ENCODE data around the gene TTLL3.

Gene TTLL3

DNA sequence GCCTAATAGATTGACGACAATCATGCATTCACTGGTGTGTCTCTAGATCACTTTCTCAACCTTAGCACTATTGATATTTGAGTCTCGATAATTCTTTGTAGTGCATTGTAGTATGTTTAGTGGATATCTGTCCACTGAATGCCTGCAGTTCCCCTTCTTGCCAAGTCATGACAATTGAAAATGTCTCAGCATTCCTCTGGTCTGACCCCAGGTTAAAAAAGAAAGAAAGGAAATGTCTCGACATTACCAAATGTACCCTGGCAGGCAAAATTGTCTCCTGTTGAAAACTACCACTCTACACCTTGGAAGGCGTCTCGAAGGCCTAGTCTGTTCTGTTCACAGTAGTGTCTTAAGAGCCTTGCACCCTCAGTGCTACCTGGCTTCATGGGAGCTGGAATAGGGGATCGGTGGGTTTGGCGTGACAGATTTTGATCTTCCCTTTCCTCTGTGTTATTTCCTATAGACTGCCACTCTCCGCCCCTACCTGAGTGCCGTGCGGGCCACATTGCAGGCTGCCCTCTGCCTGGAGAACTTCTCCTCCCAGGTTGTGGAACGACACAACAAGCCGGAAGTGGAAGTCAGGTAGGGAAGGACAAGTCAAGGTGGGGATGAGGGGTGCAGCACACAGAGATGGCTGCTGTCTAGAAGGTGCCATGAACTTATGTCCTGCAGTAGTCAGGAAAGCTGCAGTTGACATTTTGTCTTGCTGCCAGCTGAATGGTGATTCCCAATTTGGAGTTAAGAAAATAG, 12.7 kb upstream of the TTLL3 start:
- no peak overlapping the region for H3K4me3 ChIP-seq
- no peak overlapping the region for H3K27ac ChIP-seq

- H3K27ac ChIP-seq = no peak overlapping the region
These were observed 9.5 kb upstream of the TTLL3 start for GRCh38 chr3:9800529-9800928.

DNA sequence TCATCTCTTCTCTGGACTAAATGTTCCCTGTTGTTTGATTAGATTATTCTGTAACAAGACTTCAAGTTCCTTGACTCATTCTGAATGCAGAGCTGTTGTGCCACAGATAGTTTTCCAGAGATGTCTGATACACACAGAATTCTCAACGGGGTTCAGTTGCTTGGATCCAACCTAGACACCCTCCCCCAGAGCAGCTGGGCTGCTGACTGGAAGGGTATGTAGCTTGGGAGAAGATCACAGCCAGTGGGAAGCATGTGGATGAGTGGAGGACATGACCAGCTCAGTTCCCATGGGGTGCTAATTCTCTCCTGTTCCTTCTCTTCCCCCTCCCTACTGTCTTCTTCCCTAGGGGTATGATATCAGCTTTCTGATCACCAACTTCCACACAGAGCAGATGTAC, 6.6 kb upstream of the TTLL3 start:
- no peak overlapping the region for H3K27ac ChIP-seq

More at GRCh38 chr3:9800529-9800928, 9.5 kb upstream of the TTLL3 start:
- no peak overlapping the region for H3K4me3 ChIP-seq

DNA sequence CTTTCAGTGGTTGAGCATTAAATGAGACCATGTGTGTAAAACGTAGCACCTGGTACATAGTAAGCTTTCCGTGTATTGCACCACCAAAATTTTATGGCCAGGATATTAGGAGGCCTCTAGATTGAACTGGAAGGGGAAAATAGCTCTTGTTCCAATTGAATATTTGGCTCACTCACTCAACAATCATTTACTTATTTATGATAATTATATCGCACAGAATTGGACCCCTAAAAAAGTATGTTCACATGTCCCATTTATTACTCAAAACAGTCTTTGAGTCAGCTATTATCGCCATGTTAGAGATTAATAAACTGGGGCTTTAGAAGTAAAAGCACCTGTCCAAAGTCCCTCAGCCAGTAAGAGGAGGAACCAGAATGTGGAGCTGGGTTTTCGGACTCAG, 5.1 kb upstream of the TTLL3 start:
- no peak overlapping the region for H3K4me3 ChIP-seq
- H3K27ac ChIP-seq = no peak overlapping the region

More for the DNA sequence above, 6.6 kb upstream of the TTLL3 start:
- H3K4me3 ChIP-seq = no peak overlapping the region

DNA sequence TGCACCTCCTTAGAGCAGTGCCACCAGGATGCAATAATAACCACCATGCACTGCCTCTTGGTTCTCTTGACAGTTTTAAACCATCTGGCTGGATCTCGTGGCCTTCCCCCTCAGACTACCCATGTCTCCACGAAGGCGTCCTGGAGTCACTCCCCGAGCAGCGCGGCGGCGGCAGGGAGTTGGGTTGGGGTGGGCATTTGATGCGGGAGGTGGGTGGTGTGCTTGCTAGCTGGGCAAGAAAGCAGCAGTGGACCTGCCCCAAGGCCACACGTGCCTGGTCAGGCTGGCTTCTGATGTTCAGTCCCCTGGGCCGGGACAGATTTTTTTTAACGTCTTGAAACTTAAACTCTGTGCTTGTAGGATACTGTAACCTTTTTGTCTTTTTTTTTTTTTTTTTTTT, 3.9 kb upstream of the TTLL3 start:
- no peak overlapping the region for H3K27ac ChIP-seq

GRCh38 chr3:9806688-9807589, 3.1 kb upstream of the TTLL3 start:
- Histone ChIP-seq H3K4me3 (no peak overlapping the region), H3K27ac (no peak overlapping the region)

More for the DNA sequence above, 3.9 kb upstream of the TTLL3 start:
- no peak overlapping the region for H3K4me3 ChIP-seq

DNA sequence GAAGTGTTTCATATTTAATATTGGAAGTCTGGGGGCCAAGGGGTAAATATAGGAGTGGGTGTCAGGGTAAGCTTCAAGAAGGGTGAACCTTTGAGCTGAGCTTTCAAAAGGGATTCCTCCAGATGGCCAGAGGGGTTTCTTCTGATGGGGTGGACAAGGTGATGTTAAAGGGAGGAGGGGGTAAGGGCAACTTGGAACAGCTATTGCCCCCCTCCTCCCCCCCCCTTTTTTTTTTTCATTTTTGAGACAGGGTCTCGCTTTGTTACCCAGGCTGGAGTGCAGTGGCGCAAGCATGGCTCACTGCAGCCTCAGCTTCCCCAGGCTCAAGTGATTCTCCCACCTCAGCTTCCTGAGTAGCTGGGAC, 2.1 kb upstream of the TTLL3 start:
- Histone ChIP-seq H3K27ac (peak overlapping the region in 4 of 21 experiments; percentile 95 to 99 (median 97)), H3K4me3 (no peak overlapping the region)

- Histone ChIP-seq H3K4me3 (no peak overlapping the region), H3K27ac (peak overlapping the region in 19 of 21 experiments; percentile 89 to 99 (median 95))
These were observed 1.6 kb upstream of the TTLL3 start for GRCh38 chr3:9808345-9809037.

- H3K27ac ChIP-seq = peak overlapping the region; percentile 78 to 99 (median 95)
These were observed 835 bp upstream of the TTLL3 start for GRCh38 chr3:9809239-9809614.

DNA sequence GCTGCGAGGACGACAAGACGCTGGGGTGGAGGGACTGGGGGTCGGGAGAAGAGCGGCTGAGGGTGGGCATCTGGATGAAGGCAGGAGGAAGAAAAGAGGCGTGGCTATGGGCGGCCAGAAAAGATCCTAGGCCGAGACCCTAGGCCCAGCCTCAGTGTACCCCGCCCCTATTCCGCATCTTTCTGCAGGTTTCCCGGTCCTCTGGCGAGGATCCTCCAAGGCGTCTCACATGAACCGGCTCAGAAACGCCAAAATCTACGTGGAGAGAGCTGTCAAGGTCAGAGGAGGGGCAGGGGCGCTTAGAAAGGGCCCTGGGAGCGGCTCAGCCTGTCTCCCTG, 340 bp downstream of the TTLL3 start:
- Histone ChIP-seq H3K27ac (peak overlapping the region; percentile 78 to 99 (median 95)), H3K4me3 (peak overlapping the region; percentile 56 to 82 (median 76))

More at GRCh38 chr3:9809239-9809614, 835 bp upstream of the TTLL3 start:
- peak overlapping the region in 6 of 7 experiments; percentile 56 to 82 (median 72) for H3K4me3 ChIP-seq

DNA sequence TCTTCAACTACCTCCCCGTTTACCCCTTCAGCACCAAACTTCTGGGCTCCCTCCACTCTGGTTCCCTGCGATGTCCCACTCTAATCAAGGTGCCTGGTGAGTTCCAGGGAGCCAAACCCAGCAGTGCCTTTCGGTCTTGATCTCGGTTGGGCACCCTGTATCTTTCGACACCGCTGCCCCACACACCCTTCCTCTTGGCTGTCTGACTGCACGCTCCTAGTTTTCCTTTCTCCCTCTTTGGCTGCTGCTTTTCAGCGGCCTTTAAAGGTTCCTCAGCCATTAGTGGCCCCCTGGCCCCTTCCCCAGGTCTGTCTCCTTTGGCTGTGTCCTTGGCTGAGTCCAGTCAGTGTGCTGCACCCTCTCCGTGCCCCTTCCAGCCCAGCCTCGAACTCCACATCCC, 784 bp downstream of the TTLL3 start:
- H3K4me3 ChIP-seq = peak overlapping the region in 6 of 7 experiments; percentile 67 to 82 (median 76)
- peak overlapping the region in 18 of 21 experiments; percentile 91 to 99 (median 96) for H3K27ac ChIP-seq

- Histone ChIP-seq H3K27ac (no peak overlapping the region), H3K4me3 (no peak overlapping the region)
These were observed 2.9 kb downstream of the TTLL3 start for GRCh38 chr3:9812870-9813483.

GRCh38 chr3:9815986-9816385, 5.9 kb downstream of the TTLL3 start:
- no peak overlapping the region for H3K4me3 ChIP-seq

DNA sequence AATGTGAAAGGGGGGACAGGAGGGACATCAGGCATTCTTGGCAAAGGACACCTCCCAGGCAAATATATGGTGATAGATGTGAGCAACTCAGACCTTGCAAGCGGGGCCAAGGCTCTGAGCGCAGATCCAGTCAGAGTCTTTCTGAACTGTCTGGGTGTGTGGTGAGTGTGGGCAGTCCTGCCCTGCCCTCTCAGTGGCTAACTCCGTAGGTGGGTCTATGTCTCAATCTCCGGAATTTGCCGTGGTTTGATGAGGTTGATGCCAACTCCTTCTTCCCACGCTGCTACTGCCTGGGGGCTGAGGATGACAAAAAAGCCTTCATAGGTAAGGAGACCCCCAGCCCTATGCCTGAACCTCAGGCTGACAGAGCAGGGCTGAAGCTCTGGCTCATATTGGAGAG, 7.4 kb downstream of the TTLL3 start:
- Histone ChIP-seq H3K27ac (no peak overlapping the region), H3K4me3 (no peak overlapping the region)

More at GRCh38 chr3:9815986-9816385, 5.9 kb downstream of the TTLL3 start:
- H3K27ac ChIP-seq = no peak overlapping the region

DNA sequence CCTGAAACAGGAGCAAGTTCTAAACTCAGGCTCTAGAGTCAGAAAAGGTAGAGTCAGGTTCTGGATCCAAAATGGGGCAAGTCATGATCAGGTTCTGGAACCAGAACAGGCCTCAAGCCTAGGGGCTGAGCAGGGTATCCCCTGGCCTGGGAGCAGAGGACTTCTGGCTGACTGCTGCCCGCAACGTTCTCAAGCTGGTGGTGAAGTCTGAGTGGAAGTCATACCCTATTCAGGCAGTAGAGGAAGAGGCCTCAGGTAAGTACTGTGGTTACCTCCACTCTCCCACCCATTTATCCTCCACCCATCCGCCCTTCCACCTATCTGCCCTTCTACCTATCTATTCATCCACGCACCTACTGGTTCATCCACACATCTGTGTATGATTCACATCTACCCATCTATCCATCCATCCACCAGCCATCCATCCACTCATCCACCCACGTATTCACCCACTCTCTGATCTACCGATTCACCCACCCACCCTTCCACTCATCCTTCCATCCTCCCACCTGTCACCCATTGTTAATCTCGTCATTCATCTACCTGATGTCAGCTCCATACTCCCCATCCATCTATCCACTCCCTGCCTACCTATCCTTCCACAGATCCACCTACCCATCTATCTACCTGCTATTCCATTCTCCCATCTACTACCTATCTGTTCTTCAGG, 8.7 kb downstream of the TTLL3 start:
- H3K4me3 ChIP-seq = no peak overlapping the region

GRCh38 chr3:9820543-9820942, 10.5 kb downstream of the TTLL3 start:
- no peak overlapping the region for H3K27ac ChIP-seq

More for the DNA sequence above, 8.7 kb downstream of the TTLL3 start:
- H3K27ac ChIP-seq = no peak overlapping the region

GRCh38 chr3:9820946-9821345, 10.9 kb downstream of the TTLL3 start:
- H3K27ac ChIP-seq = peak overlapping the region in 1 of 21 experiments; percentile 2
- no peak overlapping the region for H3K4me3 ChIP-seq

More at GRCh38 chr3:9820543-9820942, 10.5 kb downstream of the TTLL3 start:
- no peak overlapping the region for H3K4me3 ChIP-seq

- Histone ChIP-seq H3K4me3 (no peak overlapping the region), H3K27ac (no peak overlapping the region)
These were observed 15.5 kb downstream of the TTLL3 start for GRCh38 chr3:9825451-9826040.

Data from skin epidermis (tissue), 12 donors.